HEK293 (cell line): Measurements from ENCODE around the gene RPS15.

Experiments
- CTCF ChIP-seq: fragments of 450-650 bp; formaldehyde crosslinking; IDR thresholded peaks from 2 replicates; pipeline ENCODE4 v1.5.1; 2016; ENCODE audit warnings: missing biosample characterization, missing genetic modification characterization
- ELK4 ChIP-seq: IDR thresholded peaks from 2 replicates; pipeline ENCODE4 v1.6.1; 2011; ENCODE audit warnings: mild to moderate bottlenecking, low read depth, low read length, borderline replicate concordance
- PRDM10 ChIP-seq: fragments of 450-650 bp; formaldehyde crosslinking; IDR thresholded peaks from 2 replicates; pipeline ENCODE4 v1.5.1; 2016; ENCODE audit warnings: missing biosample characterization, missing genetic modification characterization
- ZNF155 ChIP-seq: fragments of 450-650 bp; formaldehyde crosslinking; IDR thresholded peaks from 2 replicates; pipeline ENCODE4 v1.5.1; 2016; ENCODE audit warnings: missing biosample characterization, missing genetic modification characterization
- ZNF169 ChIP-seq: fragments of 450-650 bp; formaldehyde crosslinking; IDR thresholded peaks from 2 replicates; pipeline ENCODE4 v1.5.1; 2016; ENCODE audit warnings: missing biosample characterization, missing genetic modification characterization
- ZNF274 ChIP-seq, 2 experiments: fragments of 200-500 bp in 1 of 2; fragments of 450-650 bp in 1 of 2; sonication (Bioruptor generic) in 1 of 2; formaldehyde crosslinking in 1 of 2; IDR thresholded peaks; 2 replicates each; pipeline versions ENCODE4 v1.5.1 to v1.6.1; 2014 to 2016; ENCODE audit warnings: borderline replicate concordance in 1 of 2, inconsistent platforms in 1 of 2, low read length in 1 of 2, missing biosample characterization in 1 of 2, missing genetic modification characterization in 1 of 2
- ZSCAN4 ChIP-seq: fragments of 450-650 bp; formaldehyde crosslinking; IDR thresholded peaks from 2 replicates; pipeline ENCODE4 v1.5.1; 2017; ENCODE audit warnings: missing biosample characterization, missing genetic modification characterization

- TF ChIP-seq CTCF (tag by site-specific recombination) (no peak), ZNF169 (no peak), PRDM10 (tag by site-specific recombination) (no peak), ZSCAN4 (tag by site-specific recombination) (no peak), ELK4 (no peak), ZNF274 (IDR thresholded peaks at IDR 0.05; ENCODE audit: low read length) (no peak), ZNF274 (tag by site-specific recombination; IDR thresholded peaks at IDR 0.05; ENCODE audit: borderline replicate concordance) (no peak), ZNF155 (tag by site-specific recombination) (no peak)
These were observed 12.8 kb downstream of the RPS15 start for GRCh38 chr19:1450735-1451731.
